Measurements from ENCODE around the gene NUMA1. TPM values are rescaled to one million over a fixed set of nuclear protein-coding genes. Genes with fewer than 3 reads are reported as not detected.

The NUMA1 gene
- total RNA-seq, 1 donor from 2014 or later, result 157 TPM

DNA sequence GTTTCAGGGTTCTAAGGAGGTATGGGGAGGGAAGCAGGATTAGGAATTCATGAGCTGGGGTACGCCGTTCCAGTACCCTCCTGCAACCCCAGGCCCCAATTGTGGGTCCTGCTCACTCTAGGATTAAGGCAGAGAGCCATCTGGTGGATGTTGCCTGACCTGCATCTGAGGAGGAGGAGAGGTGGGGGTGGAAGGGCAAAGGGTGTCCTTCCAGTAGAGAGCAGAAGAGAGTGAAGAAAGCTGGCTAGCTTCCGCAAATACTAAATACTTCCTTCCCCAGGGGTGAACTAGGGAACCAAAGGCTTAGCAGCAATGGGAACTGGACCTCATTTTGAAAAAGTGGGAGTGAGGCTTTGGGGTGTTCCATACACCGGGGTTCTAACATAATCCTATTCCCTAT is 10.9 kb upstream of the NUMA1 start:
- DNase-seq (ENCODE audit: low read depth), result no peak
- Histone ChIP-seq H3K36me3 (ENCODE audit: control insufficient read depth, insufficient read depth, low read length) (peaks cover 4% of the 10 kb centered on the region), H3K4me3 (ENCODE audit: low read depth, low read length) (no peak overlapping the region), H3K27me3 (ENCODE audit: control insufficient read depth, insufficient read depth, low read length) (no peaks in the 10 kb centered on the region)
- peak; percentile 86 for TF ChIP-seq CTCF (IDR thresholded peaks at IDR 0.05; ENCODE audit: insufficient read depth, low read length, poor library complexity, severe bottlenecking)

DNA sequence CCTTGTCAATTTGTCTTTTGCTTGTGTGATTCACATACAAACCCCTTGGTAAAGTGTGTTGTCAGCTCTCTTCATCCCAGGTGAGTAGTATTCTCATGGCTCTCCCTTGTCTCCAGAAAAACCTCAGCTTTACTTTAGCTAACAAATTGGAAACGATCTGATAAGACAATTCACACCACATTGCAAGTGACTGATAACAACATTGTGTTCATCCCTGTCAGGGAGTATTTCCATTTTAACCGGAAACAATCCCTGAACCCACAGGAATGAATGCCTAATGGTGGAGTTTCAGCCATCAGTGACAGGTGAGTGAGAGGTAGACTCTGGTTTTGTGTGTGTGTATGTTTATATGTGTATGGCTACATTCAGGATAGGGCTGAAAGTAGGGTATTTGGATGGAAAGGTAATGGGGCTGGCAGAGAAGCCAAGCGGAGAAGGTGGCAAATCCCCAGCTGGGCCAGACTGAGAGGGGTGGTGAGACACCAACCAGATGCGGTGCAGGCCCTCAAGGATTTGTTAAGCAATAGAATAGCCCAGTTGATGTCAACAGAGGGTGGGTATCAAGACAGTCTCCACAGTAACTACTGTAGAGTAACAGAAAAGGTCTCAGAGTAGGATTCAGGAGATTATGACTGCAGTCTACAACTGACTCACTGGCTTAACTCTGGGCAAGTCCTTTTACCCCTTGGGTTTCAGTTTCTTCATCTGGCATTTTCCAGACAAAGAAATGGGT is 7.9 kb upstream of the NUMA1 start:
- DNase-seq (ENCODE audit: low read depth), result no peak

DNA sequence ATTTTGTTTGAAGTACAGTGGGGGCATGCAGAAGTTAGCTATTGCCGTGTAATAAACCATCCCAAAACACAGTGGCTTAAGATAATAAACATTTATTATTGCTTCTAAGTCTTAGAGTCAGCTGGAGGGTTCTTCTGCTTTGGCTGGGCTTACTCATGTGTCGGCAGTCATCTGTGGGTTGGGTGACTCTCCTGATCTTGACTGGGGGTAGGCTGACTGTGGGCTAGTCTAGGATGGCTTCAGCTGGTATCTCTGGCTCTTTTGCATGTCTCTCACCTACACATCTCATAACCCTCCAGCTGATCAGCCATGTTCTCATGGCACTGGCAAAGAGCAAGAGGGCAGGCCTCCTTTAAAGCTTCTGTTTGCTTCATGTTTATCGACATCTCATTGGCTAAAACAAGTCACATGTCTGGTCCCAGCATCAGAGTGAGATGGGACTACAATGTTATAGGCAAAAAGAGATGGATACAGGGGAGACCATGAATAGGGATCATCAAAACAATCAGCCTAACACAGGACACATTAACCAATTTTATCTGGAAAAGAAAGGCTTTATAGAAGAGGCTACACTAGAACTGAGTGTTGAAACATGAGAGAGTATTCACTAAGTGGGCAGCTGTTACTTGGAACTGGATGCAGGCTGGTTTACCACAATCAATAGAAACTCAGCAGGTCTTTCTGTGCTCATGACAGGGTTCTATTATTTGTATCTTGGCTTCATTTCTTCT is 5.4 kb upstream of the NUMA1 start:
- no peak for DNase-seq (ENCODE audit: low read depth)
- no peak overlapping the region for H3K4me3 ChIP-seq (ENCODE audit: low read depth, low read length)
- no peaks in the 10 kb centered on the region for H3K27me3 ChIP-seq (ENCODE audit: control insufficient read depth, insufficient read depth, low read length)
- TF ChIP-seq CTCF (IDR thresholded peaks at IDR 0.05; ENCODE audit: insufficient read depth, low read length, poor library complexity, severe bottlenecking), result no peak
- H3K36me3 ChIP-seq (ENCODE audit: control insufficient read depth, insufficient read depth, low read length), result no peaks in the 10 kb centered on the region

More for the DNA sequence above, 7.9 kb upstream of the NUMA1 start:
- Histone ChIP-seq H3K4me3 (ENCODE audit: low read depth, low read length) (no peak overlapping the region), H3K36me3 (ENCODE audit: control insufficient read depth, insufficient read depth, low read length) (no peaks in the 10 kb centered on the region), H3K27me3 (ENCODE audit: control insufficient read depth, insufficient read depth, low read length) (no peaks in the 10 kb centered on the region)
- no peak for TF ChIP-seq CTCF (IDR thresholded peaks at IDR 0.05; ENCODE audit: insufficient read depth, low read length, poor library complexity, severe bottlenecking)

DNA sequence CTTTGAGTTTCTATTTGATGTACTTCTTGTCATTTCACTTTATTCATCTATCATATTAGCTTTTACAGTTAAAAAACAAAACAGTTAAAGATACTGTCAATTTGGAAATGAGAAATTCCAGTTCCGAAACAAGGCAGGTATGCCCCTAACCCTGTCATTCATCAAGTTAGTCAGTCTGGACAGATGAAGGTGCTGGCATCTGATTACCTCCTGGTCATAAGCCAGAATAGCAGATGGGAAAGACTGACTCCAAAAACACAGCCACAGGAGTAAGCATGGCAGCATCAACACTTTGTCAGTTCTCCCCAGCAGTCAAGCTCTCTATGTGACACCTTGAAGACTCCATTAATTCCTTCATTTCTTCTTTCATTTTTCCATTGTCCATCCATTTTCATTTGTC is 4.6 kb upstream of the NUMA1 start:
- Histone ChIP-seq H3K27me3 (ENCODE audit: control insufficient read depth, insufficient read depth, low read length) (no peaks in the 10 kb centered on the region), H3K4me3 (ENCODE audit: low read depth, low read length) (no peak overlapping the region), H3K36me3 (ENCODE audit: control insufficient read depth, insufficient read depth, low read length) (no peaks in the 10 kb centered on the region)
- DNase-seq (ENCODE audit: low read depth), result no peak
- no peak for TF ChIP-seq CTCF (IDR thresholded peaks at IDR 0.05; ENCODE audit: insufficient read depth, low read length, poor library complexity, severe bottlenecking)

DNA sequence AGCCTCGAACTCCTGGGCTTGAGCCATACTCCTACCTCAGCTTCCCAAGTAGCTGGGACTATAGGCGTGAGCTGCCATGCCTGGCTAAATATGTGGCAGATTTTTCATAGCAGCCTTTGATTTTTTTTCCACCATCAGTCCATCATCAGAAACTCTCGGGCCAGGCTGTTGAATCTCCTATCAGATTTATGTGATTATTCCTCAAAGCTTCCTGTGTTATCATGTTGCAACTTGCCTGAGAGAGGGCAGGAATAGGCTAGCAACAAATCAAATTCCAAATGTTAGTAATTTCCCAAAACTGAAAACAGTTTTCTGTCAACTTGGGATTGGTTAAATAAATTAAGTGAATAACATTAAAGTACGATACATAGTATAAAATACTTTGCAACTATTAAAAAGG is 3.7 kb upstream of the NUMA1 start:
- no peak for TF ChIP-seq CTCF (IDR thresholded peaks at IDR 0.05; ENCODE audit: insufficient read depth, low read length, poor library complexity, severe bottlenecking)
- DNase-seq (ENCODE audit: low read depth), result no peak
- no peaks in the 10 kb centered on the region for H3K36me3 ChIP-seq (ENCODE audit: control insufficient read depth, insufficient read depth, low read length)
- H3K27me3 ChIP-seq (ENCODE audit: control insufficient read depth, insufficient read depth, low read length), result no peaks in the 10 kb centered on the region
- no peak overlapping the region for H3K4me3 ChIP-seq (ENCODE audit: low read depth, low read length)
